HG02973 (cell line): ENCODE results near the gene CLDN20.
"Not testable (repeated sequence)": the region's sequence is repeated elsewhere in the genome, so short reads cannot be mapped to it uniquely, and the experiment has no call there.

Source experiments
- ATAC-seq: cut with Tn5 transposase; IDR thresholded peaks from one replicate; pipeline ENCODE4 v1.9.1; 2021; ENCODE audit warnings: moderate library complexity; ENCODE audit not compliant: unreplicated experiment

Gene CLDN20

DNA sequence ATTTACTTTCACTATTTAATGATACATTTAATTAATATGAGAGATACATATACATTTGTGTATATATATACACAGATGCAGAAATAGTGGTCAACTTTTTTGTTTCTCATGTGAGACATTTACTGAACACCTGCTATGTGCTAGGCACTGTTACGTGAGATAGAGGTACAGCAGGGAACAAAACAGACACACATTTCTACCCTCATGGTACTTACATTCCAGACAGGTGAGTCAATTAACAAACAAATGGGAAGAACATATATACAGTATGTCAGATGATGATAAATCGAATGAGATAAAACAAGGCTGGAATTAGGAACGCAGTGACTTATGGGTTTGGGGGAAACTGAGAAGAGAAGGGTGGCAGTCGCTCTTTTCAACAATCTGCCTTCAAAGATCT, 45.3 kb downstream of the CLDN20 start:
- no peak for ATAC-seq

DNA sequence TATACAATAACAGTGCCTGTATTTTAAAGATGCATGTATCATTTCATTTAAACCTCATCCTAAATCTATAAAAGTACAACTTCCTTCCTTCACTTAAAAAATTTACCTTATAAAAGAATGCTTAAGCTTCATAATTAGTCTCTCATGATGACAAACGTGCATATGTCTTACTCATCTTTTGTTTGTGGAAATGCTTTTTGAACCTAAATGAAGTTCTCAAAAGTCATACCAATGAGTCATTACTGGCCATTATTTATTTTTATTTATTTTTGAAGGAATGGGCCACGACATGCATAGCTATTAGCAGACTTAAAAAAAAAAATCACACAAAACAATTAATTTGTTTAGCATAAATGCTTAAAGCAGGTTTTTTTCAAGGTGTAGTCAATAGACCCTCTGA, 46.8 kb downstream of the CLDN20 start:
- ATAC-seq: no peak

DNA sequence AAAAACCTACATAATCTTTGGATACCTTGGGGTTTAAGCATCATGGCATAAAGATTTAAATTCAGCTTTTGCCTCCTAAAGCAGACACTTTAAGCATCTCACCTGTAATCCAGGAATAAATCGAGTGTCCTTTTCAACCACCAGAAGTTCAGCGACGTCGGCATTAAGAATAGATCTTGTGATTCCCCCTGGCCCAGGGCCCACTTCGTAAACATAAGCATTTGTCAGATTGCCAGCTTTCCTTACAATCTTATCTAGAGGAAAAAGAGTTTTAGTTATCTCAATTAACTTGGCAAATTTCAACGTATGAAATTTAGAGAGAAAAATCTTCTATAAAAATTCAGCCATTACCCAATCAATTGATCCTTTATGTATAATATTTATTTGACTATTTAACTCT, 47.3 kb downstream of the CLDN20 start:
- ATAC-seq: no peak

DNA sequence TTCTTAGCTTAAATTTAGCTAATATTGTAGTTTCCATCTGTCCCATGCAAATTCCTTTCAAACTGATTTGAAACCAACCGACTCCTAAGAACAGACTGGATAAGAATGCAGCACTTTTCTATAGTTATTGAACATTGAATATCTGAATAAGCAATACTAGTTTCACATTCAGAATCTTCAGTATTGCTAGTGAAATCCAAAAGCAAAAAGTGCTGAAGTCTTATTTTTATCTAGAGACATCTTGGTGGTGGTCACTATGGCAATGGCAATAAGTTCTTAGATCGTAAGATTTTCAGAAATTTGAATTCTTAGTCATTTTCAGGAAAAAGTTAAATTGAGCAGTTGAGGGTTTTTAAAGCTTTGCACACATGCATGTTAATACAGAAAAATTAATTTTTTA, 47.8 kb downstream of the CLDN20 start:
- no peak for ATAC-seq

DNA sequence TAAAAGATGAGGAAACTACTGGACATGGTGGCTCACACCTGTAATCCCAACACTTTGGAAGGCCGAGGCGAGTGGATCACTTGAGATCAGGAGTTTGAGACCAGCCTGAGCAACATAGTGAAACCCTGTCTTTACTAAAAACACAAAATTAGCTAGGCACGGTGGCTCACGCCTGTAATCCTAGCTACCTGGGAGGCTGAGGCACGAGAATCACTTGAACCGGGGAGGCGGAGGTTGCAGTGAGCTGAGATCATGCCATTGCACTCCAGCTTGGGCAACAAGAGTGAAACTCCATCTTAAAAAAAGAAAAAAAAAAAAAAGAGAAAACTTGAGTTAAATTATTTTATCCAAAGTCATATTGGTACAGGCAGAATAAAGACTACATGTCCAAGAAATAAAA, 49.1 kb downstream of the CLDN20 start:
- ATAC-seq: not testable (repeated sequence)

DNA sequence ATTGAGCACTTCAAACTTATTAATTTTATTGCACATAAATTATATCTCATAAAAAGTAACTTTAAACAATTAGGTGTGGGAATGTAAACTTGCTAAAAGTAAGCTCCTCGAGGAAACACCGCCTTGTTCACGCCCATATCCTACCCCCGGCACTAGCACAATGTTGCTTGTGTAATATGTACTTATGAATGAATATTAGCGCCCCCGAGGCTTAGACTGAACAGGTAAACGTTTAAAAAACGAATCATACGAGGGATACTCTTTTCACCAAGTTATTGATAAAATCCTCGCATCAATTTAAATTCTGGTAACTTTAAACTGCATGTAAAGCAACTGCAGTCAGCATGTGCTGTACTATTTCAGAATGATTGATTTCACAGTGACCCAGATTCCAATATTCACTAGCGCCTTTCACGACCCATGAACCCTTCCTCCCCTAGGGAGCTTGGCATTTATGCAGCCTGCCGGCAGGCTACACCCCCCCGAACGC, 49.8 kb downstream of the CLDN20 start:
- ATAC-seq: peak; percentile 9

DNA sequence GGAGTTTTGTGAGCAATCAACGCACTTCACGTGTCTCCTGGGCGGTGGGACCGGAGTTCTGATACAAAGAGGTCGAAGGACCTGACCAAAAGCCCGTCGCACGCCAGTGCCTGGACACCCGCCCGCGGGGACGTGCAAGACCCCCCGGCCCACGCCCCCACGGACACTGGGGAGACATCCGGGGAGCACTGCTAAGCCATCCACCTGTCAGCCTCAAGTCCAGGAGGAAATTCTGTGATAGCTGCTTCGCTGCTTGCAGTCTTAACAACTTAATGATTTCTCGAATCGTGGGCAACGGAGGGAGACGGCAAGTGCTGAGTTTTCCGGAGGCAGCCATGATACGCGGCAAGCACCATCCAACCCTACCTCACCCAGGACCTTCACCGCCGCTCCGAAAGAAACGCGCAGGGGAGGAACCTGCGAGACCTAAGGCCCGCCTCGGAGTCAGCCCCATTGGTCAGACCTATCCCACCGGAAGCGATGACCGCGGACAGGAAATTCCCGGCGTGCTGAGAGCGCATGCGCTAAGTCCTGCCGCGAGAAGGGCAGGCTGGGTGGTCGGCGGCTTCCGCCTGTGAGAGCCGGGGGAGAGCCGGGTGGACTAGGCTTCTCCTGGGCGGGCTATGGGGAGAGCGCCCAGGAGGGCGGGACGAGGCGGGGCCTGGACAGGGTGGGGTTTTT, 50.4 kb downstream of the CLDN20 start, which contains the start of gene TFB1M:
Gene TFB1M (minus strand): TSS at position 393 of the 681 bp plus-strand sequence. CDS start 56 bp downstream, at position 337.
- peak; percentile 96 for ATAC-seq

DNA sequence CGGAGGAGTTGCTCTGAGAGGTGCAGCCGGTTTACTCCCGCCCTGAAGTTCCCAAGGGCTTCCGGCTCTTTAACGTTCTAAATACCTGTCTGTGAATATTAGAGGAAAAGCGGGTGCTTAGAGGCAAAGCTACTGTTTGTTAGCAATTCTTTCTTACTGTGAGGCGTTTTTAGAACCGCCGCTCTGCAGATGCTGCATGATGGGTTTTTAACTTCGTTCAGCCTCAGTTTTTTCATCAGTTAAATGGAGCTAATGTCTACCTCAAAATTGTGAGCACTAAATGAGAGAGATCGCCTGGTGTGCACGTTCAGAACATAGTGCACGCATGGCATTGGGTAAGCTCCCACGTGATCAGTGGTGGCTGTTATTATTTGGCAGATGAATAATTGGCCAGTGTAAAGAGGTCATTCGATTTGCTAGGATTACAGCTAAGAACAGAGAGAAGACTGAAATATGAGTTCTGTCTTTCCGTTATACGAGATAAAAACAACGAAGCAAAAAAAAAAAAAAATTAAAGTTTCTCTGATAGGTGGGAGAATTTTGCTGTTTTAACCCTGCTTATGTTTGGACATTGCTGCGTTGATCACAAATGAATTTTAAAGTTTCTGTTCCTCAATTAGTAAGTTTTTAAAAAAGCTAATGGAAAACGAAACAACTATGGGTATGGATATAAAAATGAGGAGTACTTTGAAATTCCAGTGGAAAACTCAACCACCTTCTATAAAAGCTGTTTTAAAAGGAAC, 51.1 kb downstream of the CLDN20 start:
- ATAC-seq: peak; percentile 56

DNA sequence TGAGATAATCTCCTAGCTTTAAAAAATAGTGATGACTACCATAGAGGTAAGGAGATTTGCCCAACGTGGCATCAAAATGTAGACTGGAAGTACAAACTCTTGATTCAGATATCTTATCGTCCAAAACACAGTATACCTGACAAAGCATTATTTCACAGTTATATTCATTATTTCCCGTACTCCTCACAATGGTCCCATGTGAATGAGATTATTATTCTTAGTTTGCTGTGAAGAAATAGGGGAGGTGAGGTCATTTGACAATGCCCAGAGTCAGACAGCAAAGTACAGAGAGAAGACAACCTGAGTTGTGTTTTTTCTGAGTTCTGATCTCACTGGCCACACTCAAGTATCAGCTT, 51.7 kb downstream of the CLDN20 start:
- ATAC-seq: no peak

DNA sequence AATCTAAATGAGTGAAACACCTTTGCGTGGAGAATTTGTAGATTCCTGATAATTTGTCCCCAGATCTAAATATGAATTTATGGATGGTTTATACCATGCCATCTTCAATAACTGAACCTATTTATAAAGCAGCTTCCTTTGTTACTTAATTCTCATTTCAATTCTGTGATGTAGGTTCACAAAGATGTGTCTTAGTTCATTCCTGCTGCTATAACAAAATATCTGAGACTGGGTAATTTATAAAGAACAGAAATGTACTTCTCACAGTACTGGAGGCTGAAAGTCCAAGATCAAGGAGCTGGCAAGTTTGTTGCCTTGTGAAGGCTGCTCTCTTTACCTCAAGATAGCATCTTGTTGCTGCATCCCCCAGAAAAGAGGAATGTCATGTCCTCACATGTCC, 52.6 kb downstream of the CLDN20 start:
- ATAC-seq: no peak

DNA sequence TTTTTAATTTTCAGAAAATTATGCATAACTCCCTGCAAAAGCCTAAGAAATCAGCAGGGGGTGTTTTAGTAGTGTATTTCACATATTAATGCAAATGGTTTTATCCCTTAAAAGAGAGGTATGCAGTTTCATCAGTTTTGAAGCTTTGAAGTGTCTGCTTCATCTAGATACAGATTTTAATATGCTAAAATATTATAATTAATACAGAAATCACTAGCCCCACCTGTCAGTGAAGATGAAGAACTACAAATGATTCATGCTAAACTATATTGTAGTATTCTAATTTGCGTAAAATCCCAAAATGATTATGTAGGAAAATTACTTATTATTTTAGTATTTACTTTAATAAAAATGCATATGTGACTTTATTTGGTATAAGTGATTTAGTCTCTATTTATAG, 53.4 kb downstream of the CLDN20 start:
- no peak for ATAC-seq

DNA sequence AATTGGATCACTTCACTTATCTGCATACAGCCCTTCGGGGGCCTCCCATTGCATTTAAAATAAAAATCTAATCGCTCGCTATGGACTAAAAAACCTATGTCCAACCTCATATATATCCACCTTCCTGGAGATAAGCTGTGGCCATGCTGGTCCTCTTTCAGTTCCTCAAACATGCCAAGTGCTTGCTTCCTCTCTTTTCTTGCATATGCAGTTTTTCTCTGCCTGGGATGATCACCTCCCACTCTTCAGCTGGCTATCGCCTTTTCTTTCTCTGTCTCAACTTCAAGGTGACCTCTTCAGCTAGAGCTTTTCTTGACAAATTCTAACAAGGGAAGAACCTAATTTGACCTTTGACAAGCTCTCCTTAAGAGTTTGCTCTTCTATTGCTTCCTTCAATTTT, 56.1 kb downstream of the CLDN20 start:
- ATAC-seq: no peak

DNA sequence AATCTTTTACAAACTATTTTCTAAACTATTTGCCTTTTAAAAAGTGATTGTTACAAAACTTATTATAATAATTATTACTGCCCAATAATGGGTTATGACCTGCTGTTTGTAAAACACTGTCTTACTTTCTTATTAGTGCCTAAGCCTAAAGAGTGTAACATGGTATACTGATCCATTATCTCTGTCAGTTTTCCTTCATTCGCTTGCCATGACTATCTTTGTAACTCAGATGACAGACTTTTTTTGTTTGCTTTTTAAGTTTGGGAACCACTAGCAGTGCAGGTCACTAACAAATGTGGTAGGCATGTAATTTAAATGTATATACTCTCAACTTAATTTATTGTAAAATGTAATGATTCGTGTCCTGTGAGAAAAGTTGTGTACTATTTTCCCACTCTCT, 60.4 kb downstream of the CLDN20 start:
- no peak for ATAC-seq

DNA sequence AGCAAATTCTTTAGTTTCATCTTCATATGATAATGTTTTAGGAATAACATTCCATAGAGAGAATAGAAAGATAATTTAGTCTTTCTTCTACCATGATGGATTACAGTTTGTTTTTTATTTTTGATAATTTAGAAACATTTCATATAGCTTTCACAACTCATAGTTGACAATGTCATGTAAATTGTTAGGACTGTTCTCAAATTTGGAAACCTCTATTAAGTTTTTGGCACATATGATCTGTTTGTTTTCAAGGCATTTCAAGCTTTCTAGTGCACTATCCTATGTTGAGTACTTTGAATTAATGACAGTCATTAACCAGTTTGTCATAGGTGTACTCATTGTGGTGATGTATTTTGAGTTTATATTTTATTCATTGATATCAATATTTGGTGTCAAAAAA, 61.2 kb downstream of the CLDN20 start:
- no peak for ATAC-seq

DNA sequence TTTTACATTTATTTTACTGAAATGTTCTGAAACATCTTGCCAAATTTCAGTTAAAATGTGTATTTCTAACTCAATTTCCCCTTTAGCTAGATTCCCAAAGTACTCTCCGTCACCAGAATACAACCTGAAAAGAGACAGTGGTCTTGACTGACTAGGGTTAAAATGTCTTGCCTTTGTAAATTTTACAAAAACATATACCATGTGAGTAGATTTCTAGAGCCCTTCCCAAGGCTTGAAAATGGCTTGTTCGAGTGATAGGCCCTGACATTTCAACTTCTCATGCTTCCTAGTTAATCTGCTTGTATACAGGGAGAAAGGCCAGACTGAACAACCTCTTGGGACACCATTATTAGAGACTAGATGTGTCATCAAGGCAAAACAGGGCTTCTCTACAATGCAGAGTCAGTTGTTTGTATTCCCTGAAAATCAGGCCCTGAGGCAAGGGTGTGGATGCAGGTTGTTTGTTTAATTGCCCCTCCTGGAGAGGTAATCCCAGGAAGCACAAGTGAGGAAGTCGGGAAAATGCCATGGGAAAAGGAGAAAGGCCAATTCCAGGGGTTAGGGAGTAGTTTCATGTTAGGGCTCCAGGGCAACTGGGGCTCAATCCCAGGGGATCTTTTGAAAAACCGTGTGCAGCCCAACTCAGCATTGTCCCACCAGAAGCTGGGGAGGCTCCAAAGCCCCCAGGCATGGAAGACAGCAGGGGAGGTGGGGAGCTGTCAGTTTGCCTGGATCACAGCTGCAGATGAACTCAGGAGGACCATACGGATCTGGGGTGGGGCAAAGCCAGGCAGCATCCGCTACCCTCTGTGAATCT, 62.1 kb downstream of the CLDN20 start:
- no peak for ATAC-seq
